Raji (cell line): Measurements from ENCODE around the gene STOX2.

Source experiments
- POLR2A ChIP-seq: IDR thresholded peaks from 2 replicates; pipeline ENCODE4 v1.6.1; 2011; ENCODE audit warnings: low read depth, low read length, control low read depth; ENCODE audit not compliant: insufficient read depth

STOX2 gene

DNA sequence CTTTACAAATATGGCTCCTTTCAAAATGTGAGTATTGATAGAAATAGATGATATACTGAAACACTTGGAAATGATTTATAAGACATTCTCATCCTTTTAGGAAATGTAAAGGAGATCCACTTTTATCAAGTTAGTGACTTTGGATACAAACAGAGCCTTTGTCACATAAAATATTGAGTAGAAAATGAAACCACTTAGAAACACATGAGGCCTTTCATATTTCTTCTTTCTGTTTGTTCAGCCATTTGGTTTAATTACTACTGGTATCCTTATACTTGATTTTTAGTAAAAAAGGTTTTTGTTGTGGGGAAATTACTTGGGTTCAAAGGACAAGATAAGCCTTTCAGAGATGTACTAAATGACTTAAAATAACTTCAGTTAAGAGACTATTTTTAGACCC lies 4.1 kb downstream of the STOX2 start:
- TF ChIP-seq POLR2A = no peak

DNA sequence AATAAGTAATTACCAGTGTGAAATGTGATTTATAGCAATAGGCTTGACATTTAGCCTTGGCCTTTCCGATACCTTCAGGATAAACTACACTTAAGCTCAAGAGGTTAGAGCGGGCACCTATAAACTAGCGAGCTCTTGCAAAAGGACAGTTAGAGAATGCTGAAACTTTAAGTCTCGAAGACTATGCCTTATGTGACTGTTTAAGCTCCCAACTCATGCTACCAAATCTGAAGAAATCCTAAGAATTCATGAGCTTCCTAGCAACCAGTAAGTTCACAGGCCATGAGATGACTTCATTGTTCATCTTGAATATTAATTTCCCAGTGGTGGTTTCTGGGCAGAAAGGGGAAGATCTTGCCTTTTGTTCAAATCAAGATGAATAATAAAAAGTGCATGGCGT lies 4.7 kb downstream of the STOX2 start:
- no peak for TF ChIP-seq POLR2A

DNA sequence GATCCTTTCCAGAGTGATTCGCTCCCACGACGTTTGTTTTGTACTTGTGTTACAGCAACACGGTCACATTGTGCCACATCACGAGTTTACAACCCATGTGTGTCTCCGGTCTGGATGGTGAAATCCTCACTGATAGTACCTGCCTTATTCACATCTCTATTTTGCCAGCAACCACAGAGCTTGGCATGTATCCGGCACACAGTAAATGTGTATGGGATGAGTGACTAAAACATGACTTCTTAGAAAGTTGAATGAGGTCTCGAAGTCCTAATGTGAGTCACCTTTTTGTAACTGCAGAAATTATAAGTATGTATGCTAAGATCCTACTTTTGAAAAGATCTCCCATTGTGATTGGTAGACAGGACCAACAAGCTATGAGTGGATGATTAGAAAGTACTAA lies 7.5 kb downstream of the STOX2 start:
- no peak for TF ChIP-seq POLR2A

DNA sequence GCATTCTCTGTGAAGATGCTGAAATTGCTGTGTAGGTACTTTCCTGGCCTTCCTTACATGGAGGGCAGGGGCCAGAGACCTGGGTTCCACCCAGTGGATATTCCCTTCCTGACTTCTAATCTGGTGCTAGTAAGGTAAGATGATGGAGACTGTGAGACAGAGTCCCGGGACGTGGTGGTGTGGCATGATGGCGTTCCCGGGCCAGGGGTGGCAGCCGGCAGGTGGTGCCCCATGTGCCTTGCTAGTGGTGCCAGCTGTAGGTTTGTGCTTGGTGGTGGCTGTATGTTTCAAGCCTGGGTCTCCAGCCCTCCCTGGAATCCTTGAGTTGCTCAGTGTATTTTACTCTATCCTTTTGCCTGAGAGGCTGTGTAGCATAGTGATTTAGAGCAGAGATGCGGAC lies 10.9 kb downstream of the STOX2 start:
- TF ChIP-seq POLR2A = no peak

DNA sequence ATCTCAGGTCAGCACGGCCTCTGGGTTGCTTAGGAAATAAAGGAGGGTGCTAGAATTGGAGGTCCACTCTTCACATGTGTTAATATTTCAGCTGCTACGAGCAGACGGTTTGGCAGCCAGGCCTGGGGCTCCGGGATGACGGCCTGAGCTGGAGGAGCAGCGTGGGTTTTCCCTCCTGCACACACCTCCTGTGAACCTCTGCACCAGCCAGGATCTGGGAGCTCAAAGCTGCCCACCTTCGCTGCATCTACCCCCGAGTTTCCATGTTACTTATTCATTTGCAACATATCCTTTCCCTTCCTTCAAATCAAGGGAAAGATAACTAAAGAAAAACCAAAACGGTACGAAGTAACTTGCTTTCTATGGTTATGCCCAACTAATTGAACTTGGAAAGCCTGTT lies 13.6 kb downstream of the STOX2 start:
- no peak for TF ChIP-seq POLR2A

DNA sequence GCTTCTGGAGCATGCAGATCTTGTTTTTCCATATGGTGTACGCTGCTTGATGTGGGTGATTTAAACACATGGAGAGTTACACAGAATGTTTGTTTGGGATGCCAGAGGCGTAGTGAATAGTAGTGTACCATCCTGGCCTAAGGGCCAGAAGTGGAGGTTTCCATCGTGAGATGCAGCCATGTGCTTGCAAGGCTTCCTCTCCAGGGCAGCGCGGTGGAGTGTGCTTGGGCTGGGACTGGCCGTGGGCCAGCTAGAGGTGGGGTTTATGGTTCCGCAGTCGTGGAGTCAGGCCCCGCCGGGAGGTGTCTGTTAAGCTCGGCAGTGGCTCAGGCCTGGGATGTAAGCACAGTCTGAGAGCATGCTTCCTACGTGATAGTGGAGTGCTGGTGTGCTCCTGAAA lies 14.0 kb downstream of the STOX2 start:
- no peak for TF ChIP-seq POLR2A

DNA sequence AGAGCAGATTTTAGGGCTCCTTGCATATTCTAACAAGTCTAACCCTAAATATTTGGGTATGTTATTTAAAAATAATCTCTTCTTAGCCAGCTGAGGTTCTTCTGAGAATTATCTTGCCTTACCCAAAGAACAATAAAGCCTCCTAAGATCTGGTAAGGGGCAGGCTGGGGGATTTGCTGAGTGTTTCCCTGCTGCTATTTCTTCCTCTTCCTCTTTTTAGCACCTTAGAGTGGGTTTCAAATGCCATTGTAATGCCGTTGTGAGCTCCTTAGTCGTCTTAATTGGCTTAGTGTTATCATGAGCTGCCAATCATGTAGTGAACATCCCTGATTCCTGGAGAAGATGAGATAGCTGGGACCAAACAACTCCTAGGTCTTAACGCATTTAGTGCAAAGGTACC lies 15.4 kb downstream of the STOX2 start:
- TF ChIP-seq POLR2A = no peak

DNA sequence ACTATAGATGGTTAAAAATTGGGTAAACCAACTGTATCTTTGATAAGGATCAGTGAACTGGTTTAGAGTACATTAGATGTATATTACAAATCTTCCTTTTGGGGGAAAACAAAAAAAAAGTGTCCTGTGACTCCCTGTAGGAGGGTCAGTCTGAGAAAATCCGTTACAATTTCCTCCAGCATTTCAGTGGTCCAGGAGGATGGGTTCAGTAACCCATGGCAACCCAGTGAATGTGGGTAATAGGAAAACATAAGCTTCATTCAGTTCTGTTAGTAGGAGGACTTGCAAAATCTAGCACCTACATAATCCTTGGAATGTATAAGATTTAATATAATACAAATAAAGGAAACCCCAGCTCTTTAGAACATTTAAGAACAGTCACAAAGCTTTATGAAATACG lies 16.2 kb downstream of the STOX2 start:
- no peak for TF ChIP-seq POLR2A

DNA sequence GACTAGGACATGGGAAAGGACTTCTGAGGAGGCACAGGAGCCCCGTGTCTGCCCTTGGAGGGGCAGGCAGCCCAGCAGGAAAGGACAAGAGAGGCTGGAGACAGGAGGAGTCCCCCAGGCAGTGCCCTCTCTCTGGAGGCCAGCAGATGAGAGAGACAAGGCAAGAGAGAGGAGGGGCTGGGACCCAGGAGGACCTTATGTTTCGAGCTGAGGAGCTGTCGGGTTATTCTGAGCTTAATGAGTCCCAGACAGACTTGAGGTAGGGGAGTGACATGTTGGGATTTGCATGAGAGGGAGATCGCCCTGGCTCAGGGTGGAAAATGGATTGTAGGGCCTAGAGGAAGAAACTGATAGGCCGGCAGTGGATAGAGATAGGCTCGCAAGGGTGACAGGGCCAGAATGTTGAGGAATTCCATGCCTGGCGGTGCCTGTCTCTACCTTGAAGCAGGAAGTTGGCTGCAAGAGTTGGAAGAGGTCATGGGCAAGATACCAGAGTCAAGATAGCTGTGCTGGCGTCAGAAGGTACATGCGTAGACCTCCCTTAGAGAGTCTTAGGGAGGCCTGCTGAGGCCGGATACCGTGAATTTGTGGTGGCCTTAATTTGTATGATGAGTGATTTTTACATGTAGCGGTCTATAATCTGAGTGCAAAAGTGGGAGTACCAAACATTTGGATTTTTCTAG lies 19.4 kb downstream of the STOX2 start:
- no peak for TF ChIP-seq POLR2A

DNA sequence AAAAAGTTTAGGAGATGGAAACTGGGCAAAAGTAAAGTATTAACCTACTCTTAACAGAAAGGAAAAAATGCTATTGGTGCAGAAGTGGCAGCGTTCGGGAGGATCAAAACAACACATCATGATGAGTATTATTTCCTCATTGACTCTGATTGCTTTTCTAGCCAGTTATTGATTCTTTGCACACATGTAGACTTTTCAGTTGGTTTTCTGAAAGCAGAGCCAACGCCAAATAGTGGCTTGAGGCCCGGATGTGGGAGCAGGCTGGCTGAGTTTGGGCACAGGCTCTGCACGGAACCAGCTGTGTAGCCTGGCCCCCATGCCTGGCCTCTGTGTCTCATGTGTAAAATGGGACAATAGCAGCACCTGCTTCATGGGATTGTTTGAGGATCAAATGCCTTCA lies 21.8 kb downstream of the STOX2 start:
- TF ChIP-seq POLR2A = no peak

DNA sequence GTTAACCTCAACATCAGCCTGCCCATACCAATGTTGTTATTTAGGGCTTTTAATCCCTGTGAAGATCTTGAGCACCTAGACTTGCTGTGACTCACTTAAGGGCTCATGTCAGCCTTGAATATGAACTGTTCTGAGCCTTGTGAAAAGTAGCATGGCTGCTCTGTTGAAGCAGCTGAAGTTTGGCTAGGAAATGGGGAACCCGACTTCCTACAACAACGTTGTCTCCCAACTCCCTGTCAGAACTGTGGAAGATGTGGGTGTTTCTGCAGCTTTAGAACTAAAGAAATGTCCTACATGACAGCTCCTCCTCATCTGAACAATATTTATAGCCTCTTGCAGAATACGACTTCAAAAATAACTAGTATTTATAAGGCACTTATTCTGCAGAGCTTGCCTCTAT lies 27.5 kb downstream of the STOX2 start:
- no peak for TF ChIP-seq POLR2A

DNA sequence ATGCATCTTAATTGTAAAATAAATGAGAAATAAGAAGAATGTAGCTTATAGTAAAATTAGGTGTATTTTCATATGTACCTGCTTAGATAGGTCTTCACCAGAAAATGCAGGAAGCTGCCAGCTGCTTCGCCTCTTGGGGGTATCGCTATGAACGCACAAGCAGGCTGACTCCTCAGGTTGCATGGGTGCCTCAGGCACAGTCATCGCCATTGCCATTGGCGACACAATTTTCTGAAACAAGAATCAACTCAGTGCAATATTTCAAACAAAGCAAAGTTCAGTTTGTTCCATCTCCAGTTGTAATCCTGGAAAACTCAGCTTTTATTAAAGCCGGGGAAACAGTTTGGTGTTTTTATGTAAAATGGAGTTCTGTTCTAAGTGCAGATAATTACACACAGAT lies 29.7 kb downstream of the STOX2 start:
- no peak for TF ChIP-seq POLR2A

DNA sequence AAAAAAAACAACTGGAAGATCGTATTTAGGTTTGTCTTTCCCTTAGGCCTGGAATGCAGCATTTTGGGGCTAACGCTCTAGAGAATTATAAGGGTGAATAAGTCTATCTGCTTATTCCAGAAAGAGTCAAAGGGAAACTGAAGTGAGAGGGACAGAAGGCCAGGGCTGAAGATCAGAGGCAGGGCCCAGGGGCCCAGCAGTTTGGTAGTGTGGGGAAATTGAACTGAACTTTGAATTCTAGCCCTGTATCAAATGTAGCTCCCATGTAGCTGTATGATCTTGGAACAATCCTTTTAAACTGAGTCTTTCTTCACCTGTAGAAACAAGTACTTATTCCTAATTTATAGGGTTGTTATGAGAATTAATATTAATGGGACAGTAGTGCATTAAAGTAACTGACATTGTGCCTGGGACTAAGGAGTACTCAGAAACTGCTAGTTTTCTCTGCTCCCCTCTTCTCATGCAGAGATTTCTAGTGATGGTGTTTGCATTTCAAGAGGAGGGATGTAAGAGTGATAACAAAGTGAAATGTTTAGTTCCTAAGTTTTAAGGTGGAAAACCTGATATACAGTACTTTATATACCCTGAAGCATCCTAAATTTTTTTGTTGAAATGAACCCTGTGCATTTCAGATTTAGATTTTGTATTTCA lies 30.4 kb downstream of the STOX2 start:
- no peak for TF ChIP-seq POLR2A

DNA sequence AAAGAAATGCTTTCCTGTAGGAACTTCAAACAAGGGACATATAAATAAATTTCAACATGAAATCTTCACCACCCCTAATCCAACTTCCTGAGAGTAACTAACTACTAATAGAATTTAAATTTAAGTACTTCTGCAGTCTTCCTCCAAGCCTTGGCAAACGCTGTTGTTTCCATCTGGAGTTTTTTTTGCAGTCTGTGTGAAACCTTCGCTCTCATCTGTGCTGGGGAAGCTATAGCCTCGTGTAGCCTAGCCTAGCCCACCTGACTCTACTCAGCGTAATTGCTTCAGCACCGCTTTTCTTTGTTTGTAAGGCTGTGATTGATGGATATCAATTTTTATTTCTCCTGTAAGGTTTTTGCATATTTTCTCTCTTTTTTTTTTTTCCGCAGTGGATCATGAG lies 30.9 kb downstream of the STOX2 start:
- no peak for TF ChIP-seq POLR2A

DNA sequence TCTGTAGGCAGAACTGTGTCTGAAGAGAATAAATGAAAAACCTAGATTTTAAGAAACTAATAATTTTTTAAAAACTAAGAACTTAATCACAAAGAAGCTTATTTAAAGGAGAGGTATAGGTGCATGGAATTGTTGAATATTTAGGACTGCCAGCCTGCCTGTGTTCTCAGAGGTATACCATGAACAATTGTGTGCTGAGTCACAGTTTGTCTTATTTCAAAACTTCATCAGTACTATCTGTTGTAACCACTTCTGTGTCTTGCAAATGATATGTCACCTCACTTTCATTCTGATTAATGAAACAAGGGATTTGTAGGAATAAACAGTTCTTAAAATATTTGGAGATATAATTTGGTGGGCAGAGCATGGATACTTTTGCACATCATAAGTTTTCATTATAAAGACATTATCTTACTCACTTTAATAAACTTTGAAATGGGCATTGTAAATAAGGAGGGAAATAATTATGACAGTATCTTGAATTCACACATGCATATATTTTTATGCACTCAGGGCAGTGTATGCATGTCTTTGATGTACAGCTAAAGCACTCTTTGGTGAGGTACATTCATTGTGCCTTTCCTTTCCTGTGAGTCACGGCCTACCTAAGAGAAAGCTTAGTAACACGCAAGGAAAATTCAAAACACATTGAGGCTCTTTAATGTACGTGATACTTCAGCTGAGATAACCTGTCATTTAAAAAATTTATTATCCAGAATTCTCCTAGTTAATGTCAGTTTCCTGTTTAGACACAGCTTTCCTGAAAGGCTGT lies 31.7 kb downstream of the STOX2 start:
- no peak for TF ChIP-seq POLR2A

DNA sequence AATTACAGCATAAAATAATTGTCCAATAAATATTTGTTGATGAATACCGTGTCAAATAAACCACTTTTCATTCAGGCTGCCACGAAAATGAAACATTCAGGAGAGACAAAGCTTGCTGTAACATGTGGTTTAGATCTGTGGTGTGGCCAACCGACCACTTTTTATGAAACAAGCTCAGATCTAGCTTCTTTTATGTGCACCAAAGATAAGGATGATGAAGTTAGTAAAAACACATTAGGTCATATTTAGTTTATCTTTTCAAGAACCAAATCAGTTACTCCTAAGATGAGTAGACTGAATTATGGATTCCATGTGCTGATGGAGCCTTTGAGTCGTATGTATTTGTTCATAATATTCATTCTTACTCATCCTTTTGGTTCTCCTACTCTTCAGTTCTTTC lies 35.8 kb downstream of the STOX2 start:
- TF ChIP-seq POLR2A = no peak
